Measurements from ENCODE around the gene NFATC3. TPM values are rescaled to one million over a fixed set of nuclear protein-coding genes. Genes with fewer than 3 reads are reported as not detected.

The NFATC3 gene
- total RNA-seq, 2 donors from 2014 or later = 15.5 to 19.5 TPM

- intact Hi-C loops (cut with DNase I) = no loop called here
- H3K27ac ChIP-seq = no peak overlapping the region
- no peak overlapping the region for H3K4me3 ChIP-seq
- H3K36me3 ChIP-seq (replicated peaks in 1 of 2; ENCODE audit: insufficient read depth in 1 of 2, low read depth in 2 of 2) = peaks cover 0 to 6% of the 10 kb centered on the region in 2 donors
- DNase-seq (peak in 2 of 4 donors; percentile 27 to 40), ATAC-seq (no peak)
- no peaks in the 10 kb centered on the region for H3K9me3 ChIP-seq
- H3K4me1 ChIP-seq = peaks cover 2% of the 10 kb centered on the region
- 81 to 90% methylated on average over 5 to 6 of the region's 6 CpGs for WGBS, 2 donors
- H3K27me3 ChIP-seq = no peaks in the 10 kb centered on the region
- no peak for TF ChIP-seq CTCF (IDR thresholded peaks at IDR 0.05)
- TF ChIP-seq POLR2A (IDR thresholded peaks at IDR 0.05) = no peak
Observed at GRCh38 chr16:68074850-68075555, 10.2 kb upstream of the NFATC3 start.

- intact Hi-C loops (cut with DNase I) = no loop called here
- no peak overlapping the region for H3K27ac ChIP-seq
- DNase-seq (no peak), ATAC-seq (no peak)
- TF ChIP-seq CTCF (IDR thresholded peaks at IDR 0.05) (no peak), POLR2A (IDR thresholded peaks at IDR 0.05) (no peak)
- no peaks in the 10 kb centered on the region for H3K9me3 ChIP-seq
- peaks cover 8% of the 10 kb centered on the region for H3K4me1 ChIP-seq
- no peak overlapping the region for H3K4me3 ChIP-seq
- no peaks in the 10 kb centered on the region for H3K27me3 ChIP-seq
- WGBS, 2 donors = 81 to 94% methylated on average over 3 of the region's 3 CpGs
- H3K36me3 ChIP-seq (replicated peaks in 1 of 2; ENCODE audit: insufficient read depth in 1 of 2, low read depth in 2 of 2) = peaks cover 0 to 6% of the 10 kb centered on the region in 2 donors
Observed at GRCh38 chr16:68075980-68076379, 9.2 kb upstream of the NFATC3 start.

GRCh38 chr16:68076560-68076959 is 8.6 kb upstream of the NFATC3 start:
- H3K27ac ChIP-seq = no peak overlapping the region
- ATAC-seq (no peak), DNase-seq (no peak)
- no peaks in the 10 kb centered on the region for H3K27me3 ChIP-seq
- H3K36me3 ChIP-seq (replicated peaks in 1 of 2; ENCODE audit: insufficient read depth in 1 of 2, low read depth in 2 of 2) = peaks cover 0 to 2% of the 10 kb centered on the region in 2 donors
- H3K9me3 ChIP-seq = no peaks in the 10 kb centered on the region
- no peak overlapping the region for H3K4me3 ChIP-seq
- intact Hi-C loops (cut with DNase I) = no loop called here
- 92% methylated on average over 2 to 3 of the region's 3 CpGs for WGBS, 2 donors
- H3K4me1 ChIP-seq = peaks cover 8% of the 10 kb centered on the region
- no peak for TF ChIP-seq POLR2A (IDR thresholded peaks at IDR 0.05)
- no peak for TF ChIP-seq CTCF (IDR thresholded peaks at IDR 0.05)

- Histone ChIP-seq H3K27me3 (no peaks in the 10 kb centered on the region), H3K4me1 (peaks cover 8% of the 10 kb centered on the region), H3K4me3 (no peak overlapping the region), H3K27ac (no peak overlapping the region), H3K9me3 (no peaks in the 10 kb centered on the region), H3K36me3 (replicated peaks in 1 of 2; ENCODE audit: insufficient read depth in 1 of 2, low read depth in 2 of 2) (peaks cover 0 to 2% of the 10 kb centered on the region in 2 donors)
- TF ChIP-seq CTCF (IDR thresholded peaks at IDR 0.05) = no peak
- TF ChIP-seq POLR2A (IDR thresholded peaks at IDR 0.05) = no peak
- ATAC-seq (no peak), DNase-seq (no peak)
- 85 to 94% methylated on average over 7 of the region's 7 CpGs for WGBS, 2 donors
- intact Hi-C loops (cut with DNase I) = no loop called here
Observed at GRCh38 chr16:68077866-68078700, 7.1 kb upstream of the NFATC3 start.

Data from body of pancreas (tissue), 4 donors.